Naive thymus-derived CD4-positive, alpha-beta T cell (primary cell): ENCODE results near the gene FOXP4. TPM values are rescaled to one million over a fixed set of nuclear protein-coding genes. Genes with fewer than 3 reads are reported as not detected.

Experiments
- ATAC-seq: fragments of 150-1000 bp; cut with Tn5 transposase; 2 replicates; pipeline ENCODE4 v1.10.0; 2021; ENCODE audit warnings: mild to moderate bottlenecking, moderate library complexity
- CTCF ChIA-PET: fragments of 350-600 bp; sonication (Branson Sonifier 250); formaldehyde crosslinking; loops from one replicate; lab custom pipeline; 2021; ENCODE audit warnings: antibody characterized with exemption; lab: Charles Lee
- POLR2A ChIA-PET: fragments of 350-600 bp; sonication (Branson Sonifier 250); formaldehyde crosslinking; loops from one replicate; lab custom pipeline; 2021; ENCODE audit warnings: antibody characterized with exemption, inconsistent platforms; lab: Charles Lee
- DNase-seq, 9 donors: peaks; one replicate each; pipeline versions ENCODE4 v3.0.0 to v3.0.0-alpha.2; 2020 to 2022; ENCODE audit warnings: mixed read lengths in 1 of 9
- H3K27ac ChIP-seq: one replicate; pipeline ENCODE4 v1.7.0; 2013; ENCODE audit warnings: mild to moderate bottlenecking, low read depth, low read length, moderate library complexity
- H3K27me3 ChIP-seq, 2 donors: one replicate each; pipeline ENCODE4 v1.7.0; 2013; ENCODE audit warnings: low read length in 2 of 2, mild to moderate bottlenecking in 2 of 2, moderate library complexity in 2 of 2; ENCODE audit not compliant: control insufficient read depth in 2 of 2, insufficient read depth in 2 of 2
- H3K36me3 ChIP-seq, 3 experiments: 1 replicate in 2 of 3; 2 replicates in 1 of 3; pipeline ENCODE4 v1.7.0; 2013; ENCODE audit warnings: low read length in 3 of 3, mild to moderate bottlenecking in 3 of 3, moderate library complexity in 1 of 3; ENCODE audit not compliant: insufficient read depth in 3 of 3, control insufficient read depth in 2 of 3
- H3K4me1 ChIP-seq, 2 donors: one replicate each; pipeline ENCODE4 v1.7.0; 2013; ENCODE audit warnings: low read length in 2 of 2, mild to moderate bottlenecking in 2 of 2, moderate library complexity in 1 of 2; ENCODE audit not compliant: control insufficient read depth in 2 of 2, insufficient read depth in 2 of 2
- H3K4me3 ChIP-seq: 2 replicates; pipeline ENCODE4 v1.7.0; 2013; ENCODE audit warnings: mild to moderate bottlenecking, low read length
- H3K9me3 ChIP-seq, 3 experiments: 1 replicate in 2 of 3; 2 replicates in 1 of 3; pipeline ENCODE4 v1.7.0; 2013; ENCODE audit warnings: low read length in 3 of 3; ENCODE audit not compliant: control insufficient read depth in 2 of 3
- H3K27ac Mint-ChIP-seq, 9 donors: one replicate each; pipeline ENCODE4 v1.8.0; 2020 to 2022; ENCODE audit warnings: mixed read lengths in 9 of 9, mild to moderate bottlenecking in 8 of 9, moderate library complexity in 5 of 9, inconsistent platforms in 2 of 9
- H3K27me3 Mint-ChIP-seq, 5 donors: one replicate each; pipeline ENCODE4 v1.8.0; 2021 to 2022; ENCODE audit warnings: mixed read lengths in 5 of 5, mild to moderate bottlenecking in 1 of 5
- H3K36me3 Mint-ChIP-seq, 5 donors: one replicate each; pipeline ENCODE4 v1.8.0; 2020 to 2022; ENCODE audit warnings: mixed read lengths in 5 of 5, mild to moderate bottlenecking in 3 of 5, inconsistent platforms in 1 of 5
- H3K4me1 Mint-ChIP-seq, 7 donors: one replicate each; pipeline ENCODE4 v1.8.0; 2020 to 2022; ENCODE audit warnings: mixed read lengths in 7 of 7, mild to moderate bottlenecking in 3 of 7, inconsistent platforms in 1 of 7
- H3K4me3 Mint-ChIP-seq, 10 donors: one replicate each; pipeline ENCODE4 v1.8.0; 2020 to 2022; ENCODE audit warnings: mild to moderate bottlenecking in 10 of 10, mixed read lengths in 10 of 10, moderate library complexity in 6 of 10, inconsistent platforms in 2 of 10
- H3K9me3 Mint-ChIP-seq, 11 donors: one replicate each; pipeline ENCODE4 v1.8.0; 2020 to 2022; ENCODE audit warnings: mixed read lengths in 11 of 11, mild to moderate bottlenecking in 4 of 11, inconsistent platforms in 1 of 11, moderate library complexity in 1 of 11
- intact Hi-C, 2 donors: fragments of 100-400 bp; cut with micrococcal nuclease; formaldehyde crosslinking; loops; one replicate each; pipeline ENCODE4 v1.15.1; 2023
- polyA plus RNA-seq, 2 donors: library from polyadenylated mRNA; unstranded; fragments of 300-500 nt; fragmentation: Illumina TruSeq; gene quantifications; one replicate each; pipeline ENCODE4 v1.2.3, GENCODE V29; 2021
- total RNA-seq, 6 experiments: library from RNA in 5 of 6; stranded (reverse) in 5 of 6; gene quantifications; 1 replicate in 5 of 6; 2 replicates in 1 of 6; pipeline ENCODE4 v1.2.3 and lab custom pipeline; 2021 to 2026

The FOXP4 gene
- total and polyA plus RNA-seq, 7 experiments from 2014 or later = 0.07 to 7.6 (median 4.4) TPM

DNA sequence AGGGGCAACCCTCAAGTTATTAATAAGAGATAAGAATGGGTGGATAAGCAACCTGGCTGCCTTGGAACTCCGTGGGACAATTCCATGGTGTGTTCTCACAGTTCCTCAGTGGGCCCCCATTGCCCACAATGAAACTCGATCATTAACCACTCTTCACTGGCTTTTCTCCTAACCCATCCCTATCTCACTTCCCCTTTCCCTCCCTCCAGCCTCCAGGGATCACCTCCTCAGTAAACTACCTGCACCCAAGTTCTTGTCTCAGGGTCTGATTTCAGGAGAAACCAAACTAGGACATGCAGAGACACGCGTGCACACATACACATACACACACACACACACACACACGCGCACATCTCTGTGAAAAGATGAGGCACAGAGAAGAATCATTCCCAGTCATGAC is 37.7 kb upstream of the FOXP4 start:
- Histone ChIP-seq H3K4me3 (no peak overlapping the region), H3K27ac (no peak overlapping the region), H3K36me3 (no peaks in the 10 kb centered on the region), H3K9me3 (no peaks in the 10 kb centered on the region), H3K4me1 (peaks cover 0 to 9% of the 10 kb centered on the region in 2 donors), H3K27me3 (peaks cover 5% of the 10 kb centered on the region in 2 donors)
- ATAC-seq (no peak), DNase-seq (no peak)
- no peak overlapping the region for H3K4me3 Mint-ChIP-seq
- ChIA-PET CTCF (no interaction called here), POLR2A (no interaction called here)
- peaks cover 7 to 16% (median 12%) of the 10 kb centered on the region in 7 donors for H3K4me1 Mint-ChIP-seq
- intact Hi-C loops = no loop called here
- no peak overlapping the region for H3K27ac Mint-ChIP-seq
- H3K27me3 Mint-ChIP-seq = peaks cover 44 to 74% (median 45%) of the 10 kb centered on the region in 5 donors
- peaks cover 0 to 3% (median 0%) of the 10 kb centered on the region in 5 donors for H3K36me3 Mint-ChIP-seq
- peaks cover 0 to 2% (median 0%) of the 10 kb centered on the region in 11 donors for H3K9me3 Mint-ChIP-seq

DNA sequence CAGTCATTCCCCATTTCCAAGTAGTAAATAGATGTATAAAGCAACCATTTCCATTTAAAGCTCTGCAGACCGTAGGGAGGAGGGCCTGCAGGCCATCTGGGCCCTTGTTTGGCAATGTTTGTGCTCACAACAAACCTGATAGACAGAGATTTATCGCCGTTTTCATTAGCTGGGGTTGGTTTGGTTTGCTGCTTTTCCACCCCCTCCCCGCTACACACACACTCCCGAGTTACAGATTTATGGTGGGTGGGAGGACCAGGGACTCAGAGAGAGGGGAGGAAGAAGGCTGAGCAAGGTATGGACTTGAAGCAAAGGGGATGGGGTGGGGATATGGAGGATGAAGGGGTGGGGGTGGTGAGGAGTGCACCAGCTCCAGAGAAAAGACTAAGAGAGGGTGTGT is 36.6 kb upstream of the FOXP4 start:
- Histone ChIP-seq H3K4me1 (peaks cover 0 to 2% of the 10 kb centered on the region in 2 donors), H3K9me3 (no peaks in the 10 kb centered on the region), H3K27me3 (peaks cover under 1 to 1% of the 10 kb centered on the region in 2 donors), H3K4me3 (no peak overlapping the region), H3K36me3 (no peaks in the 10 kb centered on the region), H3K27ac (no peak overlapping the region)
- Mint-ChIP-seq H3K4me3 (no peak overlapping the region), H3K36me3 (peaks cover 0 to 2% (median 0%) of the 10 kb centered on the region in 5 donors), H3K4me1 (peaks cover 5 to 13% (median 7%) of the 10 kb centered on the region in 7 donors), H3K27ac (no peak overlapping the region), H3K9me3 (peaks cover 0 to 2% (median 0%) of the 10 kb centered on the region in 11 donors), H3K27me3 (peaks cover 38 to 71% (median 44%) of the 10 kb centered on the region in 5 donors)
- ChIA-PET CTCF (no interaction called here), POLR2A (no interaction called here)
- intact Hi-C loops = no loop called here
- no peak for ATAC-seq
- no peak for DNase-seq

DNA sequence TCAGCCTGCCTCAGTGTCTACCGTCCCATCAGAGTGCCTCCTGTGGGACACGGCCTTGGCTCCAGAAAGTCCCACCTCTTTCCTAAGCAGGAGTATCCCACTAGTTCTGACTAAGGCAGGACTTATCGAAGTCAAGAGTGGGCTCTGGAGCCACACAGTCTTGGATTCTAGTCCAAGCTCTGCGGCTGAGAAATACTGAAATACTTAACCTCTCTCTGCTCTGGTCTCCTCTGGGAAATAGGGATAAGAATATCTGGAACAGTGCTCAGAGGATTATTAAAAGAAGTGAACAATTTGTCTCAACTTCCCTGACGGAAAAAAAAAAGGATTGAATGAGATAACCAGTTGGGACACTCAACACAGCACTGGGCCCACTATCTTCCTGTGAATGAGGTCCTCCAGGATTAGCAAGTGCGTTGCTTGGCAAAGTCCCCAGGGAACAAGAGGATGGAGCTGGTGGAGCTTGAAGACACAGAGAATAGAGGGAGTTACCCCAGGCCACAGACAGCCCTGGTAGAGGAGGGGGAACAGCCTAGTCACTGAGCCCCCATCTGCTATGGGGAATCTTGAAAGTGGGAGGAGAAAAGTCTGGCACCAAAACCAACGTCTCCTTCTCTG is 34.6 kb upstream of the FOXP4 start:
- Histone ChIP-seq H3K4me3 (no peak overlapping the region), H3K9me3 (no peaks in the 10 kb centered on the region), H3K27me3 (no peaks in the 10 kb centered on the region), H3K4me1 (no peaks in the 10 kb centered on the region), H3K36me3 (no peaks in the 10 kb centered on the region), H3K27ac (no peak overlapping the region)
- intact Hi-C loops = no loop called here
- ChIA-PET POLR2A (no interaction called here), CTCF (interaction anchor here (0.6 kb wide), 1 partner anchor 200 kb away, joined by 5 read pairs; no protein-coding TSS in a partner anchor)
- peaks cover 0 to 2% (median 0%) of the 10 kb centered on the region in 11 donors for H3K9me3 Mint-ChIP-seq
- H3K4me3 Mint-ChIP-seq = no peak overlapping the region
- H3K27me3 Mint-ChIP-seq = peaks cover 22 to 55% (median 29%) of the 10 kb centered on the region in 5 donors
- no peak for ATAC-seq
- peak overlapping the region in 1 of 9 donors; percentile 41 for H3K27ac Mint-ChIP-seq
- DNase-seq = no peak
- H3K36me3 Mint-ChIP-seq = no peaks in the 10 kb centered on the region
- H3K4me1 Mint-ChIP-seq = peaks cover 0 to 4% (median 0%) of the 10 kb centered on the region in 7 donors

DNA sequence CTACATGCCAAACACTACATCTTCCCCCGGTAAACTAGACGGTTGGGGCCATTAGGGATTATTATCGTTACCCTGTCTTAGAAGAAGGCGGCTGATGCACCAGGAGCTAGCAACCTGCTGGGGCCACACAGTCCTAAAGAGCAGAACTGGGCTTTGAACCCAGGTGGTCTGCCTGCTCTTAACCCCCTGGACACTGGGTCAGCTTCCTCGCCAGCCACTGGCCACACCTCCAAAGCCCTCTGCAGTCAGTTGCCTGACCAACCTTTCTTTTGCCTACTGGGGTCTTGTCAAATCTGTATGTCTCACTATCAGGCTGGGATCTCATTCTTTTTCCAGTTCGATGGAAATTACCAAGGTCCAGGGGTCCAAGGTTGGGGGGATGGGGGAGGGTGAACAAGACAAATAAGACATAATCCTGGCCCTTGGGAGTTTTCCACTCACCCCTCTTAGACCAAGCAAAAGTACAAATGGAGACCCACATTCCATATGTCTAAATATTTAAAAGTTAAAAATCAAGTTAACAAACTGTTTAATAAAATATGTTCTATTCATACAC is 34.0 kb upstream of the FOXP4 start:
- intact Hi-C loops = no loop called here
- Histone ChIP-seq H3K36me3 (no peaks in the 10 kb centered on the region), H3K4me1 (no peaks in the 10 kb centered on the region), H3K9me3 (no peaks in the 10 kb centered on the region), H3K27ac (no peak overlapping the region), H3K4me3 (no peak overlapping the region), H3K27me3 (no peaks in the 10 kb centered on the region)
- peaks cover 18 to 52% (median 25%) of the 10 kb centered on the region in 5 donors for H3K27me3 Mint-ChIP-seq
- H3K4me3 Mint-ChIP-seq = no peak overlapping the region
- H3K9me3 Mint-ChIP-seq = peaks cover 0 to 2% (median 0%) of the 10 kb centered on the region in 11 donors
- peaks cover 0 to 4% (median 0%) of the 10 kb centered on the region in 7 donors for H3K4me1 Mint-ChIP-seq
- H3K36me3 Mint-ChIP-seq = no peaks in the 10 kb centered on the region
- ChIA-PET POLR2A (no interaction called here), CTCF (interaction anchor here (0.6 kb wide), 1 partner anchor 200 kb away, joined by 5 read pairs; no protein-coding TSS in a partner anchor)
- ATAC-seq (no peak), DNase-seq (no peak)
- no peak overlapping the region for H3K27ac Mint-ChIP-seq

GRCh38 chr6:41515995-41516394 is 30.2 kb upstream of the FOXP4 start:
- H3K9me3 Mint-ChIP-seq = no peaks in the 10 kb centered on the region

GRCh38 chr6:41518118-41518517 is 28.1 kb upstream of the FOXP4 start:
- intact Hi-C loops = no loop called here
- Histone ChIP-seq H3K27ac (no peak overlapping the region), H3K27me3 (no peaks in the 10 kb centered on the region), H3K9me3 (no peaks in the 10 kb centered on the region), H3K4me1 (no peaks in the 10 kb centered on the region), H3K36me3 (no peaks in the 10 kb centered on the region), H3K4me3 (no peak overlapping the region)
- H3K36me3 Mint-ChIP-seq = no peaks in the 10 kb centered on the region
- DNase-seq (no peak), ATAC-seq (no peak)
- H3K4me3 Mint-ChIP-seq = no peak overlapping the region
- CTCF ChIA-PET = no interaction called here
- H3K9me3 Mint-ChIP-seq = no peaks in the 10 kb centered on the region
- H3K27me3 Mint-ChIP-seq = peaks cover 0 to 37% (median 11%) of the 10 kb centered on the region in 5 donors
- peaks cover 0 to 4% (median 0%) of the 10 kb centered on the region in 7 donors for H3K4me1 Mint-ChIP-seq
- POLR2A ChIA-PET = no interaction called here
- no peak overlapping the region for H3K27ac Mint-ChIP-seq

More at GRCh38 chr6:41515995-41516394, 30.2 kb upstream of the FOXP4 start:
- Mint-ChIP-seq H3K36me3 (no peaks in the 10 kb centered on the region), H3K4me3 (no peak overlapping the region), H3K27ac (peak overlapping the region in 1 of 9 donors; percentile 30), H3K4me1 (peaks cover 0 to 4% (median 0%) of the 10 kb centered on the region in 7 donors), H3K27me3 (peaks cover 0 to 31% (median 6%) of the 10 kb centered on the region in 5 donors)
- ATAC-seq (no peak), DNase-seq (no peak)
- H3K4me3 ChIP-seq = no peak overlapping the region
- H3K9me3 ChIP-seq = no peaks in the 10 kb centered on the region
- POLR2A ChIA-PET = no interaction called here
- H3K36me3 ChIP-seq = no peaks in the 10 kb centered on the region
- CTCF ChIA-PET = no interaction called here
- no peaks in the 10 kb centered on the region for H3K27me3 ChIP-seq
- intact Hi-C loops = no loop called here
- no peak overlapping the region for H3K27ac ChIP-seq
- H3K4me1 ChIP-seq = no peaks in the 10 kb centered on the region
